GM12872 (cell line): Measurements from ENCODE around the gene ZNF816.

Source experiments
- TF ChIP-seq, protein P1 (sequence below): IDR thresholded peaks from 3 replicates; pipeline ENCODE4 v1.5.1; 2011; ENCODE audit warnings: low read depth, mild to moderate bottlenecking, low read length, moderate library complexity; ENCODE audit not compliant: insufficient read depth

The ZNF816 gene

GRCh38 chr19:52988506-52988905 lies 25.8 kb upstream of the ZNF816 start:
- TF ChIP-seq, protein P1, sequence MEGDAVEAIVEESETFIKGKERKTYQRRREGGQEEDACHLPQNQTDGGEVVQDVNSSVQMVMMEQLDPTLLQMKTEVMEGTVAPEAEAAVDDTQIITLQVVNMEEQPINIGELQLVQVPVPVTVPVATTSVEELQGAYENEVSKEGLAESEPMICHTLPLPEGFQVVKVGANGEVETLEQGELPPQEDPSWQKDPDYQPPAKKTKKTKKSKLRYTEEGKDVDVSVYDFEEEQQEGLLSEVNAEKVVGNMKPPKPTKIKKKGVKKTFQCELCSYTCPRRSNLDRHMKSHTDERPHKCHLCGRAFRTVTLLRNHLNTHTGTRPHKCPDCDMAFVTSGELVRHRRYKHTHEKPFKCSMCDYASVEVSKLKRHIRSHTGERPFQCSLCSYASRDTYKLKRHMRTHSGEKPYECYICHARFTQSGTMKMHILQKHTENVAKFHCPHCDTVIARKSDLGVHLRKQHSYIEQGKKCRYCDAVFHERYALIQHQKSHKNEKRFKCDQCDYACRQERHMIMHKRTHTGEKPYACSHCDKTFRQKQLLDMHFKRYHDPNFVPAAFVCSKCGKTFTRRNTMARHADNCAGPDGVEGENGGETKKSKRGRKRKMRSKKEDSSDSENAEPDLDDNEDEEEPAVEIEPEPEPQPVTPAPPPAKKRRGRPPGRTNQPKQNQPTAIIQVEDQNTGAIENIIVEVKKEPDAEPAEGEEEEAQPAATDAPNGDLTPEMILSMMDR, result no peak

DNA sequence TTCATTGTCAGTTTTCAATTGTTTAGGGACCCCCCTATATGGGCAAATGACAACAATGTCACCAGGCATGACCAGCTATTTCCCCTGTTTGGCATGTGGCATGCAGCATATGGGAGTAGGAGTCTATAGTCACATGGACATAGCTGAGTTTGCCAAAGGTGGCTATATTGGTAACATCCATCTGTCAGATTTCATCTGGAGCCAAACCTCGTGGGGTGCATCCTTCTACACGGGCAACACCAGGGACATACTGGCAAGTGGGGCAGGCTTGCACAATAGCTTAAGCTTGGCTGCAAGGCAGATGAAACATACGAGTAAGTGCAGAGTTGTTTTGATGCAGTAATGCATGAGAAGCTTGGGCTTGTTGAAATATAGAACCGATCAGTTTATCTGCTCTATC lies 24.5 kb upstream of the ZNF816 start:
- TF ChIP-seq, protein P1, result no peak

GRCh38 chr19:52981329-52981728 lies 18.6 kb upstream of the ZNF816 start:
- TF ChIP-seq, protein P1, result no peak

GRCh38 chr19:52967772-52968171 lies 5.1 kb upstream of the ZNF816 start:
- TF ChIP-seq, protein P1, result no peak

- TF ChIP-seq, protein P1, result no peak
Measured at GRCh38 chr19:52963247-52963618, 552 bp upstream of the ZNF816 start.

DNA sequence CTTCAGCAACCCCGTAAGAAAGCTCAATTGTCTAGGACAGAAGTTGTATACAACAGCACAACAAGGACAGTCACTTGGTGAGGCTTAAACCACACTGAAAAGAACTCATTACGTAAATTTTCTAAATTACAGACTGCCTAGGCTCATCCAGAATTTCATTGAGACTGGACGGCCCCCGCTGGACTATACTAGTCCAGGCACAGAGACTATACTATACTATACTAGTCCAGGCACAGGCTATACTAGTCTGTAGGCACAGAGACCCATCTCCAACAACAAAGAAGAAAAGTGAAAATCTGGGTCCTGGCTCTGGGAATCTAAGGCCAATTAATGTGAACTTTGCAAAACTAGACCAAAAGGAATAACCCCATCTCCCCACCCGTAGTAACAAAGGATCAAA lies 700 bp downstream of the ZNF816 start:
- TF ChIP-seq, protein P1, result no peak

DNA sequence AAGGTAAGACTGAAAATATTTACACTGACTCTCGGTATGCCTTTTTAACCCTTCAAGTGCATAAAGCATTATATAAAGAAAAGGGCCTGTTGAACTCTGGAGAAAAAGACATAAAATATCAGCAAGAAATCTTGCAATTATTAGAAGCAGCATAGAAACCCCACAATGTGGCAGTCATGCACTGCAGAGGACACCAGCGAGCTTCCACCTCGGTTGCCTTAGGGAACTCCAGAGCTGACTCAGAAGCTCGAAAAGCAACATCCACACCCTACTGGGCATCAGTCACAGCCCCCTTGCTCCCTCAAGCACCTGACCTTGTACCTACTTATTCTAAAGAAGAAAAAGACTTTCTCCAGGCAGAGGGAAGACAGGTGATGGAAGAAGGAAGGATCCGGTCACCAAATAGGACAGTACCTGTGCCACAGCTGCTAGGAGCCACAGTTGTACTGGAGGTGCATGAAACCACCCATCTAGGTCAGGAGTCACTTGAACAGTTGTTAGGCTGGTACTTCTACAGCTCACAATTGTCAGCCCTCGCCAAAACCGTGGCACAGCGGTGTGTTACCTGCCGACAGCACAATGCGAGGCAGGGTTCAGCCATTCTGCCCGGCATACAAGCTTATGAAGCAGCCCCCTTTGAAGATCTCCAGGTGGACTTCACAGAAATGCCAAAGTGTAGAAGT lies 2.9 kb downstream of the ZNF816 start:
- TF ChIP-seq, protein P1, result no peak
